Stromal cell of bone marrow (primary cell): ENCODE measurements around the gene ADORA1.

Experiments
- DNase-seq: peaks from one replicate; pipeline ENCODE4 v3.0.0-alpha.2; 2012; ENCODE audit warnings: low read depth

Gene ADORA1

DNA sequence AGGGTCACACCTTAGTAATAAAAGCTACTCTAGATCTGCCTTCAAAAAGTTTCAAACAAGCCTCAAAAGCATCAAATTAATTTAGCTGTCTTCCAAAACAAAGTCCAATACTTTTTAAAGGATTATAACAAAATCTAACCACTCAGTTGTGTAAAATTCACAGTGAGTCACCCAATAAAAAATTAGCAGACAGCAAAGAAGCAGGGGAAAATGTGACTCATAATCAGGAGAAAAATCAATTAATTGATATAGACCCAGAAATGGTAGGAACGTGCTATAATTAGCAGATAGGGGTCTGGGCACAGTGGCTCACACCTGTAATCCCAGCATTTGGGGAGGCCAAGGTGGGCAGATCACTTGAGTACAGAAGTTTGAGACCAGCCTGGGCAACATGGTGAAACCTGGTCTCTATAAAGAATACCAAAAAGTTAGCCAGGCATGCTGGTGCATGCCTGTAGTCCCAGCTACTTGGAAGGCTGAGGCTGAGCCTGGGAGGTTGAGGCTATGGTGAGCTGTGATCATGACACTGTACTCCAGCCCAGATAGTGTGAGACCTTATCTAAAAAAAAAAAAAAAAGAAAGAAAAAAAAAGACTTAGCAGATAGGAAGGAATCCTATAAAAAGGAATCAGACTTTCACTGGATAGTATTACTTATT, 33.6 kb upstream of the ADORA1 start:
- no peak for DNase-seq

DNA sequence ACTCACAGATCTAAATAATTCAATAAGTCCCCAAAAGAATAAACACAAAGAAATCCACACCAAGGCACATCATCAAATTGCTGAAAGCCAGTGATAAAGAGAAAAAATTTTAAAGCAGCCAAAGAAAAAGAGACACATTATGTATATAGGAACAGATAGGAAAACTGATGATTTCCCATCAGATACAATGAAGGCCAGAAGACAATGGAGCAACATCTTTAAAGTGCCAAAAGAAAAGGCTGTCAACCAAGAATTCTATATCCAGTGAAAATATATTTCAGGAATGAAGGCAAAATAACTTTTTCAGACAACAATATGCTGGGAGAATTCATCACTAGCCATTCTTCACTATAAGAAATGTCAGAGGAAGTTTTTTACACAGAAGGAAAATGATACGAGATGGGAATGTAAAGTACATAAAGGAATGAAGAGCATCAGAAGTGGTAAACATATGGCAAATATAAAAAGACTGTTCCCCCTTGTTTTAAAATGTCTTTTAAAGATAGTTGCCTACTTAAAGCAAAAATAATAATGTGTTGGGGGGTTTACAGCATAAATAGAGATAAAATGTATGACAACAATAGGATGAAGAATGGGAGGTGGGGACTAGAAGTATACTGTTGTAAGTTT, 32.4 kb upstream of the ADORA1 start:
- no peak for DNase-seq

DNA sequence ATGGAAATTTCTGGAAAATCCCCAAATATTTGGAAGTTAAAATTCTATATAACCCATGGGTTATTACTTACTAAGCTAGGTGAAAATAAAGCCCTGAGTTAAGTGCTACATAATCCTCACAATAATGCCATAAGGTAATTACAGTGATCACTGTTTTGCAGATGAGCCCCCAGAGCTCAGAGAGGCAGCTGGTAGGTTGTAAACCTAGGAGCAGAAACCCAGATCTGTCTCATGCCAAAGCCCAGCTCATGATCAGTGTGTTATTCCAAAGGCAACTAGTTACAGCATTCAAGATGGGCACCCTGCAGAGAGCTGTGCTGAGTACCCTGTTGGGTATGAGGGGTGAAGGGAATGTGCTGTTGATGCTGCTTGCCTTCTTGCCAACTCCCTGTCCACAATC, 31.0 kb upstream of the ADORA1 start:
- no peak for DNase-seq

DNA sequence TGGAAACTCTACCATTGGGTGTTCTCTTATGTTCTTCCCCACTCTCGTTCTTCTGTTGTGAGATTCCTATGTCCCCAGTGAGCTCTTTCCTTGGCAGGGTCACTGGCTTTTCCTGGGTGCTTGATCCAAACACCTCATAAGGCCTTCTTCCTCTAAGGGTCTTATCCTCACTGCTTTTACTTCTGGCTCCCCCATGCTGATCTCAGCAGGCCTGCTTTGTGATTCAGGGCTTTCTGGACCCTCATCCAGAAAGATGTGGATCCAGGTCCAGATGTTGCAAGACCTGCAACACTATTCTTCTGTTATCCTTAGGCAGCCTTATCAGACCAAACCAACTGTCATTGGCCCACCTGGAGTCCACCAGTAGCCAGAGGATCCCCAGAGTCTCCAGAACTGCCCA, 30.5 kb upstream of the ADORA1 start:
- no peak for DNase-seq

DNA sequence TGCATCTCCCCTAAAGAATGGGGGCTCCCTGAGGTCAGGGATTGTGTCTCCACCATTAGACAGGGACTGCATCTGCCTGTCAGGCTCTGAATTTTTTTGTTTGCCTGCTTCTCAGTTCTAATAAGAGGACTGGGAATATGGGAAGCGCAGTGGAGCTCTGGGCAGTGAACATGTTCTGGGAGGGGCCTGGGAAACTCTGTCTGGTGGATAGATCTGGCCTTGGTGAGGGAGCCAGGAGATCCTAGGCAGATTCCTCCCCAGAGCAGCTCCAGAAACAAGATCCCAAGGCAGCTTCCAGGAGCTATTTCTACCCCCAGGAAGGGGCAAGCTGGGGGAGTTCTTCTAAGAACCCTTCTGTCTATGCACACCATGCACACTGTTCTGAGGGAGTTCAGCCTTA, 29.1 kb upstream of the ADORA1 start:
- DNase-seq = no peak

DNA sequence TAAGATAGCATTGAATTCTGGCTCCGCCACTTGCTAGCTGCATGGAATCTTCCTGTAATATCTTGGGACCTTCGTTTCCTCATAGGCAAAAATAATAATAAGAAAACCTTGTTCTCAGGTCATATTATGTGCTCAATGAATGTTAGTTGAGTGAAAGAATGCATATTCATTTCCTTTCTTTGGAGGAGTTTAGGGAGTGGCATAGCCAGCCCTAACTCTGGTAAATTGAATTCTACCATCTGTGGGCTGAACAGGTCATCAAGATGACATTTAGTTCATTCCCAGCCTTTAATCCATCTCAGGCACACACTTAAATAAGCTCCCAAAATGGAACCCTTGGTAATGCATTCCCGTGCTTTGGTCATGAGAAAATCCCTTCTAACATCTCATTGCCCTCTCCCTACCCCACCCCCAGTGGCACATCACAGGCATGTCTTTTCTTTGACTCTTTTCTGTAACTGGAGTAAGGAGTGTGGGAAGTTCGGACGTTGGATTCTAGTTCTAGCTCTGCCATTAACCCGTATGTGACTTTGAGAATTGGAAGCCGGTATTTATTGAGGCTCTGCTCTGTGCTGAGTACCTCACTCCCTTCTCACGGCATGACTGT, 28.5 kb upstream of the ADORA1 start:
- DNase-seq = no peak

DNA sequence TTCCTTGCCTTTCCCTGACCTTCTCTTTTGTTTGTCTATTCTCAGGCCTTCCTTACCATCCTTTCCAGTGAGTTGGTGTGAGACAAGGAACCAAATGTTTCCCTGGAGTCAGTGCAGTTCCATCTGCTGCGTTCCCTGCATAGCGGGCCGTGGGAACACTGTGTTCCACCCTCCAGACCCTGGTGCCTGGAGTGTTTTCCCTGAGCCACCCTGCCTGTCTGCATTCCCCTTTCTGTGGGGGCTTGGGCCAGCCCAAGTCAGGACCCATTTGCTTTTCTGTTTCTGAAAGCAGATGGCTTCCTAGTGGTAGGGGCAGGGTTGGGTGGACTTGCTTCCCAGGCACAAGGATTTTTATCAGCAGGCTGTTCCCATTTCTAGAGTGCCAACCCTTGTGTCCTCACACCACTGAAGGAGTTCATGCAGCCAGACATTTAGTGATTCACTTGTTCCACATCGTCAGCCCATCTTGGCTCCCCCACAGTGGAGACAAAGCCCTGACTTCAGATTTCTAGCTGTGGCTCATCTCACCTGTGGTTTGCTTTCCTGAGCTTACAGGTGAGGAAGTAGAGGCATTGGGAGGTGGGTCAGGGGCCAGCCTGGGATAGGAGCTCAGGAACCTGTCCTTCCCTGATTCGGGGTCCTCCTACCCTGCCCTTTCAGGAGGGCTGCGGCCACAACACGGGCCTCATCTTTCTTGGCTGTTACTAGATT, 27.6 kb upstream of the ADORA1 start:
- no peak for DNase-seq

DNA sequence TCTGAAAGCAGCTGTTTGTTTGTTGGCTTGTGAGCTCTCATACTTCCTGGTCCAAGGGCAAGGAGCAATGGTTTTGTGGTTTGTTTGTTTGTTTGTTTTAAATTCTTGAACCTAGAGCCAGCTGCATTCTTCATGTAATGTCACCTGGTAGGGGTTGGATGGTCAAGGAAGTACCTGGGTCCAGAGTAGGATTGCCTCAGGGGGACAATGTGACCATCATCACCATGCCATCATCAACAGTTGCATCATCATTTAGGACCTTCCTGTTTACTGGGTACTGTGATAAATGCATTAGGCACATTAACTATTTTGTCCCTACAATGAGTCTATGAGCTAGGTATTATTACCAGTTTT, 27.0 kb upstream of the ADORA1 start:
- DNase-seq = no peak

DNA sequence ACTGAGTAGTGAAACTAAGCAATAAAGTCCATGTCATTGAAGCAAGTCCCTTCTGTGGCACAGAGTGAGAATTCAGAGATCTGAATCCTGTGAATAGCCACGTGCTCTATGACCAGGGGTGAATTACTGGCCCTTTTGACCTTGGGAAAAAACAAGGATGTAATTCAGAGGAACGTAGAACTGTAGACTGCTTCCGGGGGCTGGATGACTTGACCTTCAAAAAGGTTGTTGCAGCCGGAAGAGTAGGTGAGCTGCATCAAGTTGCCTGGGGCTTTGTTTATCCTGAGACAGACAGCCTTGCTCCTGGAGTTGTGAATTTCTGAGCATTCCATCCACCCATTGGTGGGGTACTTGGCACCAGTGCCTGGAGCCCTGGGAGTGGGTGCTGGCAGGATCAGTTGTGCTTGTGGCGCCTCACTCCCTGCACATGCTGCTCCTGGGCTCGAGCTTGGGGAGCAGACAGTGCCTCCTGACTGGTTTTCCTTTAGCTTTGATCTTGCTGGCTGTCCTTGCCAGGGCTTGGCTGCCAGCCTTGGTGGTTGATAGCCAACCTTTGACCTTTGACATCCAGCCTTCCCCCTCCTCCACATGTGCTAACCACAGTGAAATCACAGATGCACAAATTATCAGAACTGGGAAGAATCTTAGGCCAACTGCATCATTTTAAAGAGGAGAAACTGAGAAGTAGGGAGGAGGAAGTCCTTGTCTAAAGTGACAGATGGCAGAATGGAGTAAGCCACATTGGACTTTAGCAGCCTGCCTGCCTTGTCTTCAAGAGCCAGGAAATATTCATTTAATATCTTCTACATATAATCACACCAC, 25.5 kb upstream of the ADORA1 start:
- no peak for DNase-seq

DNA sequence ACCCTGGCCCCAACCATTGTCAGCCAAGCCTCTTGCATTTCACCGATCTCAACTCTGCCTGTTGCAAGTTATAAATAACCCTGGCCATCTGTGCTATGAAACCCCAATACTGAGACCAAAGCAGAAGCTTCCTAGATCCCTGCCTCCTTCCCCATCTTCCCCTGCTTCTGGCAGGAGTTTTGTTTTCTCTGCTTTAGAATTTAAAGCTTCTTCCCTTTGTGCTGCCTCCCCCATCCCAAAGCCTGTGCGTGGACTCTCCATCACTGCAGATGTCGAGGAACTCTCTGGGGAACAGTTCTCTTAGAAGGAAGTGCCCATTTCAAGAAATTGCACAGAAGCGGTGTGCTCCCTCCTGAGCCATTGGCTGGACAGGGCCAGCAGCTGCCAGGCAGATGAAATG, 24.3 kb upstream of the ADORA1 start:
- DNase-seq = no peak

DNA sequence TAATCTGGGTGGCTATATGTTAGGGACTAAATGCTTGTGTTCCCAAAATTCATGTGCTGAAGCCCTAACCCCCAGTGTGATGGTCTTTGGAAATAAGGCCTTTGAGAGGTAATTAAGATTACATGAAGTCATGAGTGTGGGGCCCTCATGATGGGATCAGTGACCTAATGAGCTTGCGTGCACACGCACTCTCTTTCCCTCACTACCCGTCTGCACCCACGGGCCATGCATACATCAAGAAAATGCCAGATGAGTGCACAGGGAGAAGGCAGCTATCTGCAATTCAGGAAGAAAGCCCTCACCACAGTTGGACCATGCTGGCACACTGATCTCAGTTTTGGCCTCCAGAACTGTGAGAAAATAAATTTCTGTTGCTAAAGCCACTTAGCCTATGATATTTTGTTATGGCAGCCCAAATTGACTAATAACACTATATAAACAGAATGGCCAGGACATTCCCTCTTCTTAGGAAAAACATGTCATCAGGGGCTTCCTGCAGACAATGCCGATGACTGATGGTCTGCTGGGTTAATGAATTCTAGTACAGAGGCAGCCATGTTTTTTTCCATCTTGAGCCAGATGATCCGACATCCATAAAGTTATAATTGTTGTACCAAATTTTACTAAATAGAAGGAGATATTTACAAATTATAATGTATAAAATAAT, 23.6 kb upstream of the ADORA1 start:
- DNase-seq = no peak

DNA sequence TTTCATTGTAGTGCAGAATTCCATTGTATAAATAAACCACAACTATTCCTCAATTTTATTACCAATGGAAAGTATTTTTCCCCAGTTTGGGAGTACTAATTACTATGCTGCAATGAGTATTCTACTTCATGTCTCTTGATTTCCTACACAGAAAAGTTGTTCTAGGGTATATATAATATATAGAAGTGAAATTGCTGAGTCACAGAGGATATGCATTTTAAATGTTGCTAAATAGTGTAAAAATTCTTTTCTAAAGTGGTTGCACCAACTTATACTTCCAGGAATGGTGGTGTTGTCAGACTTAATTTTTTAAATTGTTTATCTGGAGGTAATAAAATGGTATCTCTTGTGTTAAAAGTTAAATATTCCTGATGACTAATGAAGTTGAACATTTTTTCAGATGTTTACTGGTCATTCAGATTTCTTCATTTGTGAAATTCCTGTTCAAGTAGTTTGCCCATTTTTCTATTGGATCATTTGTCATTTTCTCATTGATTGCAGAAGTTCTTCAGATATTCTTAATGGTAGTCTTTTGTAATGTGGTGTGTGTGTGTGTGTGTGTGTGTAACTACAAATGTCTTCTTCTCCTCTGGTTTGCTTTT, 22.6 kb upstream of the ADORA1 start:
- DNase-seq = no peak

DNA sequence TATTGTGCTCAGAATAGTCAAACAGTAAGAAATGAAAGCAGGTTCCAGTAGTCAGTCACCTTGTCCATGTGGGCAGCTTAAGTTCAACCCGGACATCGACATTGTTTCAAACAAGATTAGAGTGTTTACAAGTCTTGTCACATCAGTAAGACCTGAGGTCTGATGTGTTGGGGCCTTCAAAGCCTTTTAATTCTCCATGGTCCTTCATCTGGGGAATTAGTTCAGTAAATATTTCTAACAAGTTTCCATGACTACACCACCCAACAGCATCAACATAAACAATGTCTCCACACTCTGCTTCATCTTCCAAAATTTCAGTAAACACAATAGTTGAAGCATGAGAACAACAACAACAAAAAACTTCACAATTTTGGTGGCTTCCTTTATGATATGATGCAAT, 15.1 kb upstream of the ADORA1 start:
- no peak for DNase-seq

DNA sequence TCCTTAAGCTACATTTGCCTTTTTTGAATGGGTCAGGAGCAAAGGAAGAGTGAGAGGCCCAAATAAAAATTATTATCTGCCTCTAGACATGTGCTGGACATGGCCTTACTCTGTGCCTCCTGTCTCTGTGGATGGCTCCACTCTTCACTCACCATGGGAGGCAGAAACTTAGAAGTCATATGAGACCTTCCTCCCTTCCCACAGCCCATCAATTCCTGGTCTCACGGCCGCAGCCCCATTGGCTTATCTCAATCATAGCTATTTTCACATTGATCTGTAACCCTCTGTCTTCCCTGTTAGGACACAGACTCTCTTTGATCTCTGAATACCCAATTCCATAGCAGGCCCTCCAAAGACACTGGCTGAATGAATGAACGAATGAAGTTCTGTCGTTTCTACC, 14.2 kb upstream of the ADORA1 start:
- DNase-seq = no peak

DNA sequence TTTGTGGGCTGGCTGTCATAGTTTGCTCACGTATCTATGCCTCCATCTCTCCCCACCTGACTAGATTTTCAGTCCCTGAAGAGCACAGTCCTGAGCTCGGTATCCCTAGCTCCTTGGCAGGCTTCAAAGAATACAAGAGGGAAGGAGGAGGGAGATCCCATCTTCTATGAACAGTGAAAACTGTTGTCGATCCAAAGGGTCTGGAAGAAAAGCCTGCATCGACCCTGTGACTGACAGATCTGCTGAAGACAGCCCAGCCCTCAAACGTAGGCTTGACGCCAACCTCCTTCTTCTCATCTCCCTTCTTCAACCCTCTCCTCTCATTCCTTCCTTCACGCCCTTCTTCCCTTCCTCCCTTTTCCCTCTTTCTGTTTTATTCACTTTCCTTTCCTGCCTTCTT, 13.3 kb upstream of the ADORA1 start:
- DNase-seq = no peak

DNA sequence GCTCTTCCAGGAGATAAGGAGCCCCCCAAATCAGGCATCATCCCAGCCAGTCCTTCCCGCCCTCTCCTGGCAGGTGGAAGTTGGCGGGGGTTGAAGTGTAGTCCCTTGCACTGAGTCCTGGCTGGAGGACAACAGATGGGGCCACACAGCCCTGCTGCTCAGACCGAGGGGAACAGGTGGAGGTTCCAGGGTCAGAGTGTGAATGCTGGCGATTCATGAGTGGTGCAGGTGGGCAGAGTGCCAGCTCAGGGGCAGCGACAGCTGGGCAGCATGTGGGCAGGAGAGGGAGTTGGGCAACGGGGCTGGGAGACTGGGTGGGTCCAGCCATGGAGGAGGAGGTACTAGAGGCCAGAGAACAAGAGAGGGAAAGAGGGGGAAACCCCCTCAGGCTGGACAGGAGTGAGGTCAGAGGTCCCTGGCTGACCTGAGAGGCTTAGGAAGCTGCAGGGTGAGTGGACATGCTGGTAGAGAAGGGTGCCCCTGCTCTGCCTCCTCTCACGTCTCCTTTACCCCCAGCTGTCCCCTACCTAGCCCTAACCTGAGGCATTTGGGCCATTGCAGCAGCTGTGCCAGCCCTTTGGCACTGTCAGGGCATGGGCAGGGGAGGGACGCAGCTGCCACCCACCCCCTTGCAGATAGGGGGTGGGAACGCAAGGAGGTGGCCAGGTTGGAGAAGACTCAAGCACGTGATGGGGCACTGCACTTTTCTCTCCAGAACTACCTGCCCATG, 11.3 kb upstream of the ADORA1 start:
- DNase-seq = no peak

DNA sequence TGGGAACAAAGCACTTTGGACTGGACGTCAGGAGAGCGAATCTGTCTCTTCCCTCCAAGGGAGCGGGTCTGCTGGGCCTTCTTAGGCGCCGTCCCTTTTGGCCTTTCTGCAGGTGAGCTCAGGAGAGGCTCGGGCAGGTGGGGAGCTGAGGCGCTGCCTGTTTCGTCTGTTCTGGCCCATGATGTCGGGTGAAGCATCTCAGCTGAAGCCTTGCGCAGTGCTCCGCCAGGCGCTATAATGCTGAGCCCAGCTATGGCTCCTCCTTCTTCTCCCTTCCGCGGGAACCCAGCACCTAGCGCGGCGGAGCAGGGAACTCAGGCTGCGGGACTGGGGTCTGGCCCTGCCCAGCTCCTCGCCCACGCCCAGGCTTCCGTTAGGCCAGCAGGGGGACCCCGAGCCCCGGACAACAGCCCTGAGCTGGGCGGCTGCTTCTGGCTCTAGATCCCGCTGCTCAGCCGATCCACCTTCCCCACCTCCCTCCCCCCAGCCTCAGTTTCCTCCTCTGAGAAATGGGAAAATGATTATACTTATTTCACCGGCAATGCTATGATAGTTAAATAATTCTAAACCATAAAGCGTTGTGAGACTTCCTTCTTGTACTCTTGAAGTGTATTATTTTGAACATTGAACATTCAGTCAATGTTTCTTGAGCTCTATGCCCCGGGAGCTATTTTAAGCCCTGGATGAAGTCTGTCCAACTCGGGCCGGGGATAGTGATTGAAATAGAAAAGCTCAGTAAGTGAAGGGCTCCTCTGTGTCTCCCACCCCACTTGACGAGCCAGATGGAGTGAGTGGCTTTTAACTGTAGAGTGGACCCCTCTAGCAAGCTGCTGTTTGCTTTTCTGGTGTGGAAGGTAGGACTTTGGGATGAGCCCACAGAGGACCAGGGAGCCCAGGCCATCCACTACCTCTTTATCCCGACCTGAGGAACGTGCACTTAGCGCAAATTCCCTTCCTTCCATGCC, 9.6 kb upstream of the ADORA1 start:
- DNase-seq = peak; percentile 33

DNA sequence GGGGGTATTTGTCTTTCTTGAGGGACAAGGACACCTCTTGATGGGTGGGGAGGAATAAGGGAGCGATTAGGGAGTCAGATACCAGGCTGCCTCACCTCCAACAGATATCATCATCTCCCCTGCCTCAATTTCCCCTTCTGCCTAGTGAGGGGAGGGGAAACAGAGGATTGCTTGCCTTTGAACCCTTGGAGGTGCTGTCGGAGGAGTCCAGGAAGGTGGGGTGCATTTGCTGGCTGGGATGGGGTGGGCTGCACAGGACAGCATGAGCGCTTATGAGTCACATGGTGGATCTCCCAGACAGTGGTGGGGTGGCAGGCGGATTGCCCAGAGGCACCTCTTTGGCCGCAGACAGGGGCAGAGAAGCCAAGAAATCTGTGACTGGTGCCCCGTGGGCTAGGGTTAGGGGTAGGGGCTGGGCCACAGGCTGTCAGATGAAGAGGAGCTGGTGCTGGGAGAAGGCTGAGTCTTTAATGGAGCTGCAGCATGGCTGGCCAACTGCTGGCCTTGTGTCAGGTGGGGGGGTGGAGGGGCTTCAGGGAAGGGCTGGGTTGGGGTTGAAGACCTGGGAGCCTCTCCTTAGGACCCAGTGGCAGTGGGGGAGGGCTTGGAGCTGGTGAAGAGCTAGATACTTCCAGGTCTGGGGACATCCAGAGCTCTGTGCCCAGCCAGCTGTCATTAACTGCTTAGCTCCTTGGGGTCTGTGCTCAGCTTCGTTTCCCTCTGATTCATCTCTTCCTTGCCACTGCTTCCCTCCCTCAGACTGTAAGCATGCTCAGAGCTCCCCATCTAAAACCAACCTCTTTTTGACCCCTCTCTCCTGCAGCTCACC, 7.0 kb upstream of the ADORA1 start:
- no peak for DNase-seq
